RWPE1 (cell line): Measurements from ENCODE around the gene GTF2I.
"Not testable (repeated sequence)": the region's sequence is repeated elsewhere in the genome, so short reads cannot be mapped to it uniquely, and the experiment has no call there.

Source experiments
- CTCF ChIA-PET: fragments of 350-600 bp; sonication (Branson Sonifier 250); formaldehyde crosslinking; extraction: SDS; loops from one replicate; lab custom pipeline; 2021; lab: Yijun Ruan, JAX
- POLR2A ChIA-PET: fragments of 400-600 bp; formaldehyde crosslinking; extraction: SDS; loops from one replicate; lab custom pipeline; 2020; ENCODE audit warnings: antibody characterized with exemption; ENCODE audit not compliant: low non-redundant PET; lab: Yijun Ruan, JAX
- DNase-seq: peaks from one replicate; pipeline ENCODE4 v3.0.0; 2012; ENCODE audit warnings: low spot score
- H3K27ac ChIP-seq: fragments of 450-650 bp; 2 replicates; pipeline ENCODE4 v1.5.1; 2017
- TF ChIP-seq, protein P1 (sequence below): fragments of 450-650 bp; conservative IDR thresholded peaks from 2 replicates; pipeline ENCODE4 v1.5.1; 2017; ENCODE audit warnings: low read depth, mild to moderate bottlenecking

Gene GTF2I

GRCh38 chr7:74637745-74638144 is 19.8 kb upstream of the GTF2I start:
- POLR2A ChIA-PET = no interaction called here
- TF ChIP-seq, protein P1, sequence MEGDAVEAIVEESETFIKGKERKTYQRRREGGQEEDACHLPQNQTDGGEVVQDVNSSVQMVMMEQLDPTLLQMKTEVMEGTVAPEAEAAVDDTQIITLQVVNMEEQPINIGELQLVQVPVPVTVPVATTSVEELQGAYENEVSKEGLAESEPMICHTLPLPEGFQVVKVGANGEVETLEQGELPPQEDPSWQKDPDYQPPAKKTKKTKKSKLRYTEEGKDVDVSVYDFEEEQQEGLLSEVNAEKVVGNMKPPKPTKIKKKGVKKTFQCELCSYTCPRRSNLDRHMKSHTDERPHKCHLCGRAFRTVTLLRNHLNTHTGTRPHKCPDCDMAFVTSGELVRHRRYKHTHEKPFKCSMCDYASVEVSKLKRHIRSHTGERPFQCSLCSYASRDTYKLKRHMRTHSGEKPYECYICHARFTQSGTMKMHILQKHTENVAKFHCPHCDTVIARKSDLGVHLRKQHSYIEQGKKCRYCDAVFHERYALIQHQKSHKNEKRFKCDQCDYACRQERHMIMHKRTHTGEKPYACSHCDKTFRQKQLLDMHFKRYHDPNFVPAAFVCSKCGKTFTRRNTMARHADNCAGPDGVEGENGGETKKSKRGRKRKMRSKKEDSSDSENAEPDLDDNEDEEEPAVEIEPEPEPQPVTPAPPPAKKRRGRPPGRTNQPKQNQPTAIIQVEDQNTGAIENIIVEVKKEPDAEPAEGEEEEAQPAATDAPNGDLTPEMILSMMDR = no peak
- no peak for DNase-seq
- CTCF ChIA-PET = interaction anchor here (0.6 kb wide), 1 partner anchor 308 kb away, joined by 4 read pairs; no protein-coding TSS in a partner anchor
- no peak overlapping the region for H3K27ac ChIP-seq

DNA sequence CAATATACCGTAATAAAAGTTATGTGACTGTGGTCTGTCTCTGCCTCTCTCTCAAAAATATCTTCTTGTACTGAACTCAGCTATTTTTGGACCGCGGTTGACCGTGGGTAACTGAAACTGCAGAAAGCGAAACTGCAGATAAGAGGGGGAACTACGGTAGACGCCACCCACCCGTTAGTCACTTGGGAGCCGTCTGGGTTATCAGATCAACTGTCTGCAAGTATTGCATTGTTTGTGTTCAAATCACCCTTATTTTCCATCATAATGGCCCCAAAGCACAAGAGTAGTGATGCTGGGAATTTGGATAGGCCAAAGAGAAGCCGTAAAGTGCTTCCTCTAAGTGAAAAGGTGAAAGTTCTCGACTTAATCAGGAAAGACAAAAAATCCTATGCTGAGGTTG is 7.5 kb upstream of the GTF2I start:
- POLR2A ChIA-PET, H3K27ac ChIP-seq, DNase-seq, CTCF ChIA-PET: not testable (repeated sequence)

DNA sequence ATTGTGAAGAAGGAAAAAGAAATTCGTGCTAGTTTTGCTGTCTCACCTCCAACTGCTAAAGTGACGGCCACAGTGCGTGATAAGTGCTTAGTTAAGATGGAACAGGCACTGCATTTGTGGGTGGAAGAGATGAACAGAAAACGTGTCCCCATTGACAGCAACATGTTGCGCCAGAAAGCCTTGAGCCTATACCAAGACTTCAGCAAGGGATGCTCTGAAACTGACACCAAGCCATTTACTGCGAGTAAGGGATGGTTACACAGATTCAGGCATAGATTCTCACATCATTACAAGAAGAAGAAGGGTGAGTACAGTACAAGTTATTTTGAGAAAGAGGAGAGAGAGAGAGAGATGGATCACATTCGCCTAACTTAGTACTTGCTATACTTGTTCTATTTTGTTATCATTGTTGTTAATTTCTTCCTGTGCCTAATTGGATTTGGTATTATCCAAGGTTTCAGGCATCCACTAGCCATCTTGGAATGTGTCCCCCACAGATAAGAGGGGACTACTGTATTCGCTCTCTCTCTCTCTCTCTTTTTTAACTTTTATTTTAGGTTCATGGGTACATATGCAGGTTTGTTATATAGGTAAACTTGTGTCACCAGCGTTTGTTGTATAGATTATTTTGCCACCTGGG is 6.9 kb upstream of the GTF2I start:
- DNase-seq, CTCF ChIA-PET, POLR2A ChIA-PET, H3K27ac ChIP-seq: not testable (repeated sequence)

GRCh38 chr7:74651133-74651504 is 6.4 kb upstream of the GTF2I start:
- CTCF ChIA-PET, H3K27ac ChIP-seq, DNase-seq, POLR2A ChIA-PET: not testable (repeated sequence)

DNA sequence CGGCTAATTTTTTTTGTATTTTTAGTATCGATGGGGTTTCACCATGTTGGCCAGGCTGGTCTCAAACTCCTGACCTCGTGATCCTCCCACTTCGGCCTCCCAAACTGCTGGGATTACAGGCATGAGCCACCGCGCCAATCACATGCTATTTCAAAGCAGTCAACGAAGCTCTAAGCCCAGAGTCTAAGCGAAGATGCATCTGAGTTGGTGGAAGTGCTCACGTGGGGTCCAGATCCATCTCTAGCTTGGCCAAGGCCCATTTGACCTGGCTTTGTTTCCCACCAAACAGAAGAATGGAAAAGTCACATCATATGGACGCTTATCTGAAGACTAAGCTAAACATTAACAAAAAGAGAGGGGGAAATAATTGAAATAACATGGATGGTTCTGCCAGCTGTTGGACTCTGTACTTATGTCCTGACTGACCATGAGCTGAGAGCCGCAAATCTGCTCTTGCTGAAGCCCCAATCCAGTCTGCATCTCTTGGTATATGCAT is 3.8 kb upstream of the GTF2I start:
- DNase-seq = no peak
- ChIA-PET POLR2A (no interaction called here), CTCF (no interaction called here)
- no peak overlapping the region for H3K27ac ChIP-seq
- TF ChIP-seq, protein P1 = no peak

- POLR2A ChIA-PET = no interaction called here
- TF ChIP-seq, protein P1 = no peak
- no peak overlapping the region for H3K27ac ChIP-seq
- CTCF ChIA-PET = interaction anchor here (0.5 to 0.7 kb wide), 2 partner anchors 52 to 160 kb away, joined by 3 to 4 read pairs; no protein-coding TSS in a partner anchor
- DNase-seq = no peak
Measured at GRCh38 chr7:74654811-74655210, 2.7 kb upstream of the GTF2I start.

- TF ChIP-seq, protein P1 = no peak
- POLR2A ChIA-PET = no interaction called here
- CTCF ChIA-PET = interaction anchor here (0.7 to 0.9 kb wide), 2 partner anchors 20 to 160 kb away, joined by 3 to 4 read pairs; no protein-coding TSS in a partner anchor
- H3K27ac ChIP-seq = peak overlapping the region; percentile 16; the same call in 1 of the 2 replicates
- no peak for DNase-seq
Measured at GRCh38 chr7:74655324-74655723, 2.2 kb upstream of the GTF2I start.

- TF ChIP-seq, protein P1 = no peak
- peak overlapping the region; percentile 98 for H3K27ac ChIP-seq
- ChIA-PET POLR2A (no interaction called here), CTCF (interaction anchor here (0.9 kb wide), 1 partner anchor 20 kb away, joined by 3 read pairs; no protein-coding TSS in a partner anchor)
- no peak for DNase-seq
Measured at GRCh38 chr7:74655768-74656440, 1.6 kb upstream of the GTF2I start.
